VCaP (cell line): Measurements from ENCODE around the gene NHSL2.

Source experiments
- H3K27ac ChIP-seq: fragments of 450-650 bp; 2 replicates; pipeline ENCODE4 v1.5.1; 2017
- TF ChIP-seq, protein P1 (sequence below): fragments of 450-650 bp; conservative IDR thresholded peaks from 2 replicates; pipeline ENCODE4 v1.5.1; 2017; ENCODE audit warnings: mild to moderate bottlenecking, moderate library complexity

NHSL2 gene

DNA sequence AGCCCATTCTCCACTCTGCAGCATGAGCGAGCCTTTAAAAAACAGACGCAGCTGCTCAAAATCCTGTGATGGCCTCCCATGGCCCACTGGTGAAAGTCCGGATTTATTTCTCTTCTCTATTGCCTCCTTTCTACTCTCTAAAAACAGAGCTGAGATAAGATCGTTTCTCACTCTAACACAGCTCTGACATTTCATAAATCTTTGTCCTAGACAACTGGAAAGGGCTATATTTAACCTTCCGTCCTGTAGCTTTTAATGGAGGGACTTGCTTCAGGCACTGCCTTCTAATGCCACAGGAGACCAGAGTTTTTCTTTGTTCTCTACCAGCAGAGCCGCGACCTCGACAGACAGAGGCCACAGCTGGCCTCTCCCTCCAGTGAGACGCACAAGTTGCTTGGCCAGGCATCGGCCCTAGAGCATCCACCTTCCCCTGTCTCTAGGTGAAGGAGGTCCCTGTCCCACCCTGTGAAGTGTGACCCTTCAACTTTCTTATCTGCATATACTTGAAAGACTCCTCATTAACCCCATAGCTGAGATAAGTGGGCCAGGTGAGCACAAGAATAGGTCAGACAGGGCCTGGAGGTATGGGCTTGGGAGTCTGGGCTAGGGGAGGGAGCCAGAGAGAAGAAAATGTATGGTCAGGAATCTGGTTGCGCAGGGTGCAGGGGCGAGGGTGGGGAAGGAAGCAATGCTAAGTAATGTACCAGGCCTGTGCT lies 171.1 kb downstream of the NHSL2 start:
- TF ChIP-seq, protein P1, sequence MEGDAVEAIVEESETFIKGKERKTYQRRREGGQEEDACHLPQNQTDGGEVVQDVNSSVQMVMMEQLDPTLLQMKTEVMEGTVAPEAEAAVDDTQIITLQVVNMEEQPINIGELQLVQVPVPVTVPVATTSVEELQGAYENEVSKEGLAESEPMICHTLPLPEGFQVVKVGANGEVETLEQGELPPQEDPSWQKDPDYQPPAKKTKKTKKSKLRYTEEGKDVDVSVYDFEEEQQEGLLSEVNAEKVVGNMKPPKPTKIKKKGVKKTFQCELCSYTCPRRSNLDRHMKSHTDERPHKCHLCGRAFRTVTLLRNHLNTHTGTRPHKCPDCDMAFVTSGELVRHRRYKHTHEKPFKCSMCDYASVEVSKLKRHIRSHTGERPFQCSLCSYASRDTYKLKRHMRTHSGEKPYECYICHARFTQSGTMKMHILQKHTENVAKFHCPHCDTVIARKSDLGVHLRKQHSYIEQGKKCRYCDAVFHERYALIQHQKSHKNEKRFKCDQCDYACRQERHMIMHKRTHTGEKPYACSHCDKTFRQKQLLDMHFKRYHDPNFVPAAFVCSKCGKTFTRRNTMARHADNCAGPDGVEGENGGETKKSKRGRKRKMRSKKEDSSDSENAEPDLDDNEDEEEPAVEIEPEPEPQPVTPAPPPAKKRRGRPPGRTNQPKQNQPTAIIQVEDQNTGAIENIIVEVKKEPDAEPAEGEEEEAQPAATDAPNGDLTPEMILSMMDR, result no peak
- no peak overlapping the region for H3K27ac ChIP-seq

DNA sequence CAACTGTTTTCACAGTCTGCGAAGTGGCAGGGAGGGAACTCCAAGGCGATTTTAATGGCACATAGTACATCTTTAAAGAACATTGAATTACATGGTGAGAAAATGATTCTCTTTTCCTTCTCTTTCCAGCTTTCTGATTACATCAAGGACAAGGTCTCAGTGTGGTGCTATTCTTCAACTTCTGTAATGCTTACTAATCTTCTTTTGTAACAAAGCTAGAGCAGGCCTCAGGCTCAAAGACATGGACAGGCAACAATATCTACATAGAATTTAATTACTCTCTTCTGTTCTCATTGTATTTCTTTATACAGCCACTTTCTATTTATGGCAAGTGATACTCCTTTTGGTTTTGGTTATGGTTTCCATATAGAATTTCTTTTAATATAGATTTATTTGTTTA lies 172.6 kb downstream of the NHSL2 start:
- TF ChIP-seq, protein P1, result no peak
- no peak overlapping the region for H3K27ac ChIP-seq

DNA sequence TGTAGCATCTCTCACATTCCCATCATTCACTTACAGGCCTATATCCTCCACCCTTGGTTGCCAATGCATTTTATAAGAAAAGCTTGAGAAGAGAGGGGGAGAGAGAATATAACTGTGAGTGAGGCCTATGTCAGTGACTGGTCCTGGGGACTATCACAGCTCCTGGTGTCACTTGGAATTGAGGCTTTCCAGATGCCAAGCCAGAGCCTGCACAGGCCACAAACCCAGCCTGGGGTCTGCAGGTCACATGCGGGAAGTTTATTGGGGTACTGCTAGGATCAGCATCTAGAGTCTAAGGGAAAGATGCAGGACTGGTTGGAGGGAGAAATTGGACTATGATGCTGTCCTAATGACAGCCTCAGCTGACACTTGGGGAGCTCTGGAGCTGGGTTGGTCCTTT lies 173.5 kb downstream of the NHSL2 start:
- TF ChIP-seq, protein P1, result no peak
- no peak overlapping the region for H3K27ac ChIP-seq

DNA sequence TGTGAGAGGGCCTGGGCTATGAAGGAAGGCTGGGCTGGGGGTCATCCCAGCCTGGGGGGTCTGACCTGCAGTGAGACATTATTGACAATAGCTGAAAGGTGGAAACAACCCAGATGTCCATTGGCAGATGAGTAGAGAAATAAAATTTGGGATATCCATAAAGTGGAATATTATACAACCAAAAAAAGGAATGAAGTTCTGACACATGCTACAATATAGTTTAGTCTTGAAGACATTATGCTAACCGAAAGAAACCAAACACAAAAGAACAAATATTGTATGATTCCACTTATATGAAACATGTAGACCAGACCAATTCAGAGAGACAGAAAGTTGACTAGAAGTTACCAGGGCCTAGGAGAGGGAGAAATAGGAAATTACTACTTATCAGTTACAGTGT lies 176.3 kb downstream of the NHSL2 start:
- TF ChIP-seq, protein P1, result no peak
- no peak overlapping the region for H3K27ac ChIP-seq

- no peak overlapping the region for H3K27ac ChIP-seq
- TF ChIP-seq, protein P1, result no peak
Measured at GRCh38 chrX:72088761-72089160, 178.1 kb downstream of the NHSL2 start.

GRCh38 chrX:72089254-72089653 lies 178.6 kb downstream of the NHSL2 start:
- H3K27ac ChIP-seq, result no peak overlapping the region
- TF ChIP-seq, protein P1, result no peak

DNA sequence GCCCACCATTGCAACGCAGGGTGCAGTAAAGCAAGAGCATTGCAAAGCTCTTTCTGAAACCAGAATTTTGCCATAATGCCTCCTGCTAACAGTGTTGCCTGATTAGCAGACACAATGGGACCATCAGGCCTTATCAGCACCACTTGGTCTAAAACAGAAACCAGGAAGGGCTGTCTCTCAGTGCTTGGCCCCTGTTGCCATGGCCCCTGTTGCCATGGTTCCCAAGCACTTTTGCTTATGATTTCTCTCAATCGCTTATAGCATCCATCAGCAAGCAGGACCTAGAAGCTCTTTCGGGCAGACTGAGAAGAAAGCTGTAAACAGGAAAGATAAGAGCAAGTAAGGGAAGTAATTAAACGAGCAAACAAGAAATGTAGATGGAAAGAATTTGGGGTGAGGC lies 184.2 kb downstream of the NHSL2 start:
- TF ChIP-seq, protein P1, result no peak
- no peak overlapping the region for H3K27ac ChIP-seq
